Stimulated activated CD4-positive, alpha-beta T cell treated with anti-CD3 and anti-CD28 coated beads, Interleukin-2, amount 100 ng/mL, for 24 hours (primary cell): Measurements from ENCODE around the gene OR2T33.
A peak's percentile ranks its signal among the peaks of the same experiment; 100 is the strongest.
"Not testable (repeated sequence)": the region's sequence is repeated elsewhere in the genome, so short reads cannot be mapped to it uniquely, and the experiment has no call there.

Source experiments
- DNase-seq, 2 donors: peaks; one replicate each; pipeline ENCODE4 v3.0.0-alpha.2; 2020

The OR2T33 gene

DNA sequence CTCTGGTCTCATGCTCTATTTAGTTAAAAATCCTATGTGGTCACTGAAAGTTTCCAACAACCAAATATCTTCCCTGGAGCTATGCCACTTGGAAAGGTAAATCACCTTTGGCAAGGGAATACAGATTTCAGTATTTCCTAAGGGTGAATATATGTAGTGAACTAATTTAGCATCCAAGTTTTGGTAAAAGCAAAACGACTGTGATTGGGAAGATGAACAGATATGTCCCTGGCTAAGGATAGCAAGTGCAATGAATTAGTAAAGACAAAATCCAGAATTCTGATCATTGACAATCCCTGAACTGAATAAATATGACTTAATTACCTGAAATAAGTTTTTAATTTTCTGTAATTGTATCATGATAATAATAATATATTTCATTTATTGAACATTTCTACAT is at the start of gene OR2T33:
OR2T33 (minus strand) TSS at position 101 of the 400 bp plus-strand sequence. CDS start 4,162 bp downstream, outside the sequence.
- no peak for DNase-seq

DNA sequence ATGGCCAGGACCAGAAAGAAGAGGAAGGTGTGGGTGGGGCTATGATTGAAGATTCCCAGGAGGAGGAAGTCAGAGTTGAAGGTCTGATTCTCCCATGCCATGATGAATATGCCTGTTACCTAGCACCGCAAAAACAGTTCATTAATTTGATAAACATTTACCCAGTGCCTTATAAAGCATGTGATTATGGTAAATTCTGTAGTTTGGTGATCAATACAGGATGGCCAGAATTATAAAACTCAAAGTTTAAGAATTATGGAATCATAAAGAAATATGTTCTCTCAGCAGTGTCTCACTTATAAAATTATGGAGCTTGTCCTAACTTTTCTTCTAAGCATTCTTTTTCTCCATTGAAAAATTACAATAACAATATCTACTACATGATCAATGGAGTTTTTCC is 46.7 kb upstream of the OR2T33 start, which contains the start of gene OR2M7:
OR2M7 (minus strand) TSS at position 101 of the 400 bp plus-strand sequence; CDS start at position 101, 0 bp downstream.
- DNase-seq, result no peak

DNA sequence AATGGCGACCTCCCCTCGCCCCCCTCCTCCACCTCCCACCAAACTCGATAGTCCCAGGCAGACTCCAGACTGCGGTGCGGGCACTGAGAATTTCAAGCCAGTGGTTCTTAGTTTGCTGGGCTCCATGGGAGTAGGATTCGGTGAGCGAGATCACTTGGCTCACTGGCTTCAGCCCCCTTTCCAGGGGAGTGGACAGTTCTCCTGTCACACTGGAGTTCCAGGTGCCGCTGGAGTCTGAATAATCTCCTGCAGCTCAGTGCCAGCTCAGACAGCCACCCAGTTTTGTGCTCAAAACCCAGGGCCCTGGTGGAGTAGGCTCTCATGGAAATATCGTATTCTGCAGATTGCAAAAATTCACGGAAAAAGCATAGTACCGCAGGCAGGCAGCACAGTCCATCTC is 39.0 kb upstream of the OR2T33 start:
- DNase-seq, result no peak

DNA sequence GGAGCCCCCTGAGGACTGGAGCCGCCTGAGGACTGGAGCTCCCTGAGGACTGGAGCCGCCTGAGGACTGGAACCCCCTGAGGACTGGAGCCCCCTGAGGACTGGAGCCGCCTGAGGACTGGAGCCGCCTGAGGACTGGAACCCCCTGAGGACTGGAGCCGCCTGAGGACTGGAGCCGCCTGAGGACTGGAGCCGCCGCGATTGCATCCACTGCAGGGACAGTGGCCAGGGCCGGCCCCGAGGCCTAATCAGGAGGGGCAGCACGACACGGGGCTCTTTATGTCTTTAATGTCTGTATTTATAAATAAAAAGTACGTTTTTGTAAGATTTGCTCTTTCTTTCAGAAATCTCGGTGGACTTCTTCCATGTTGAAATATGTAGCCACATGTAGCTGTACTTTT is 29.0 kb upstream of the OR2T33 start:
- not testable (repeated sequence) for DNase-seq

- no peak for DNase-seq
Measured at GRCh38 chr1:248306103-248306502, 28.3 kb upstream of the OR2T33 start.

DNA sequence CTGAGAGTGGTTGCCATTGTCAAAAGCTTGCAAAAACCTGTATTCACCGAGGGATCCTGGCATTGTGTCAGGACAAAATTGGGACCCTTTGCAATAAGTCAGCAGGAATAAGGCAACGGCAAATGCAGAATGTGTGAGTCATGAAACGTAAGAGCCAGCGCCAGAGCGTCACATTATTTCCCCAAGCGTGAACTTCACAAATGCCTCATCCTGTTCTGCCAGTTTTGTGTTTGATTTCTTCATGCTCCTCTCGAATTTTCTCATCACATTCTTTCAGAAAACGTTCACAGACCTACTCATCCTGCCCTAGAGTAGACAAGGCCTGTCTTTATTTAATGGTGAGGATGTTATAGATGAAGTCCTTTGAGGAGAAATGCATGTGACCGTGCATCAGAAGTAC is 27.9 kb upstream of the OR2T33 start:
- DNase-seq, result not testable (repeated sequence)

DNA sequence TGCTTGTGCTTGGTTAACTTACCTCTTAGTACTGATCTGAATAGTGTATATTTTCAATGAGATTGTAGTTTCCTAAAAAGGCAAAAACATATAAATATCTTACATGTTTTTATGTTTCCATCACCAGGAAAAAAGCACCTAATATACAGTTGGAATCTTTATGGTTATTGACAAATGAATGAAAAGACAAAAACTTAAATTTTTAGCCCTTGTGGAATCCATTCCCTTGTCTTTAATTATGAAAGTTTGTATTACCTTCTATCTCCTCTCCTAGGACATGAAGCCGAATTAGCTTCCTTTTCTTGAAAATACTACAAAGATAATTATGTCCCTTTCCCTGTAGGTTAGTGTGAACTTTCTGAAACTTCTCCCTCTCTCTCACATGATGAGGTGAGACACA is 25.5 kb upstream of the OR2T33 start, which contains the start of gene OR2T12:
OR2T12 (minus strand) TSS at position 101 of the 400 bp plus-strand sequence. CDS start 7,846 bp downstream, outside the sequence.
- DNase-seq, result no peak

GRCh38 chr1:248288391-248288790 is 10.6 kb upstream of the OR2T33 start:
- DNase-seq, result no peak

- DNase-seq, result not testable (repeated sequence)
Measured at GRCh38 chr1:248273225-248273624, 4.6 kb downstream of the OR2T33 start.

GRCh38 chr1:248268178-248268577 is 9.6 kb downstream of the OR2T33 start:
- DNase-seq, result no peak

- not testable (repeated sequence) for DNase-seq
Measured at GRCh38 chr1:248259309-248259708, 18.5 kb downstream of the OR2T33 start.

DNA sequence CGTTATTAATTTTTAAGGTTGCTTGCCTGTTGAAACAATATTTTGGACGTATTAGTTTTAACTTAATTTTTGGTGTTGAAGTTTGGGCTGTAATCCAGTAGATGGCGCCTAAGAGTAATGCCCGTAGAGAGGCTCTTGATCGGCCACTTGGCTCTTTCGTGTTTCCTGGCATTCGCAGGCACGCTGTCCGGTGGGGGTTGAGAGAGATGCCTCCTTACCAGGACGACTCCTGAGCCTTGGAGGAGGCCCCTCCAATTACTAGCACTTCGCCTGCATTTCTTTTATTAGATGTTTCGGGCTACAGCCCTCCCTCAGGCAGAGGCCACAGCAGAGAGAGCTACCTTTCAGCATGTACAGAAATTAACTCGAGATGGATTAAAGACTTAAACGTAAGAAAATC is 34.6 kb downstream of the OR2T33 start:
- DNase-seq, result peak in 1 of 2 donors; percentile 14

- DNase-seq, result no peak
Measured at GRCh38 chr1:248239478-248239877, 38.3 kb downstream of the OR2T33 start.

DNA sequence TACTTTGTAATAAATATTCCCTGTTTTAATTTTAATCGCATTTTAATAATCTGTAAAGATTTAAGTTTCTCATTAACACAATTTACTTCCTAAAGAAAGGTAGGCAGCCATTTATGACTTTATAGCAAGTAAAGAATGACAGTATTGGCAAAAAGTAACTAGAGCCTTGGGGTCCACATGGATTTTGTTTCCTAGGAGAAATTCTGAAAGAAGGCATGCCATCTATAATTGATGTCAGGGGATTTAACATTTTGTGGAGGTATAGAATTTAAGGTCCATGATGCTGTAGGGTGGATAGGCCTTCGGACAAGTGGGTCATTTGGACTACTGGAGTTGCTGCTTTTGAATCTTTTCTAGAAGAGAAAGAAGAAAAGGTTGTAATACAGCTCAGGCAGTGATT is 46.7 kb downstream of the OR2T33 start, which contains the start of gene OR2M4:
OR2M4 (plus strand) TSS at position 301 of the 400 bp plus-strand sequence. CDS start 7,512 bp downstream, outside the sequence.
- no peak for DNase-seq

- no peak for DNase-seq
Measured at GRCh38 chr1:248229360-248229908, 48.3 kb downstream of the OR2T33 start.

DNA sequence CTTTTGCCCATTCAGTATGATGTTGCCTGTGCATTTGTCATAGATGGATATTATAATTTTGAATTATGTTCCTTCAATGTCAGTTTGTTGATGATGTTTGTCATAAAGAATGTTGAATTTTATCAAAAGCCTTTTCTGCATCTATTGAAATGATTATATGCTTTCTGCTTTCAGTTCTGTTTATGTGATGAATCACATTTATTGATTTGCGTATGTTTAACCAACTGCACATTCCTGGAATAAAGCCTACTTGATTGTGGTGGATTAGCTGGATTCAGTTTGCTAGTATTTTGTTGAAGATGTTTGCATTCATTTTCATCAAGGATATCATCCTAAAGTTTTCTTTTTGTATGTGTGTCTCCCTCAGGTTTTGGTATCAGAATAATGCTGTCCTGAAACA is 52.2 kb downstream of the OR2T33 start:
- DNase-seq, result no peak
